Measurements from ENCODE around the gene SH3RF2. TPM values are rescaled to one million over a fixed set of nuclear protein-coding genes. Genes with fewer than 3 reads are reported as not detected.

The SH3RF2 gene
- total and polyA plus RNA-seq, 2 of the 13 experiments (the other 11 are each of a cell fraction or from before 2014, with no cell fraction given), result 2.6 to 3.7 TPM

DNA sequence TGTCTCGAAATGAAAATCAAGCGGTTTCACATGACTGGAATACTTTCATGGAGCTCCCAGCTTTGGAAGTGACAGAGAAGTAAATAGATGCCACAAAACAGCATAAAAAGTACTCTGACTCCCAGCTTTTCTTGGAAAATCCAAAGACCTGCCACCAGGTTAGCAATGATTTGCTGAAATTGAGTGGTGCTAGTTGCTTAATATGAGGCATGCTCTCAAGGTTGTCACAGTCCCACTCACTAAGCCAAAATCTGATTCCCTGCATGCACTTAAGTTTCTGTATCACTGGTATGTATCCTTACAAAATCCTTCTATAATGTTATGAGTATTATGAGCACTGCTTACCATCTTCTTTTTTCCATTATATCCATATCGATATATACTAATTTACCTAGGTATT lies 13.0 kb upstream of the SH3RF2 start (continued):
- no peak for TF ChIP-seq SOX13 (IDR thresholded peaks at IDR 0.05)
- TF ChIP-seq SOX13 (CRISPR knock-in tag; conservative IDR thresholded peaks at IDR 0.05 in 1 of 2, IDR thresholded peaks at IDR 0.05 in 1 of 2), result no peak
- TF ChIP-seq ZFP1 (CRISPR knock-in tag; IDR thresholded peaks at IDR 0.05), result no peak
- no peak for TF ChIP-seq HNRNPLL (IDR thresholded peaks at IDR 0.05; ENCODE audit: low read depth, low read length, poor library complexity, severe bottlenecking)
- TF ChIP-seq NR1H2 (CRISPR knock-in tag; IDR thresholded peaks at IDR 0.05; ENCODE audit: borderline replicate concordance, low read depth), result no peak
- TF ChIP-seq ZSCAN21 (CRISPR knock-in tag; IDR thresholded peaks at IDR 0.05; ENCODE audit: borderline replicate concordance), result no peak

DNA sequence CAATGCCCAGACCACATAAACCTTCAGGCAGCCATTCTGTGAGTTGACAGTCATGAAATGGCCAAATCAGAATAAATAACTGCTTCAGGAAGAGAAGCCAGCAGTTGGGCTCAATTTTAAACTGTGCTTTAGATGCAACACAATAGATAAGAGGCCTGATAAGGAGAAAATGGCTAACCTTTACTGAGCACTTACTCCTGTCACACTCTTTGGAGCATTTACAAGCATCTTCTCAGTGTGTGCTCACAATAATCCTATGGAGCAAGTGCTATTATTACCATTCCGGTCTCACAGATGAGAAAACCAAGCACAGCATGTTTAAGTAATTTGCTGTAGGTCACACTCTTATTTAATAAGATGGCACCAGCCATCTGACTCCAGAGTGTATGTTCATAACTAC lies 11.5 kb upstream of the SH3RF2 start:
- Histone ChIP-seq H3K9me3 (ENCODE audit: low read length) (no peaks in the 10 kb centered on the region), H3K36me3 (replicated peaks in 1 of 2; ENCODE audit: control insufficient read depth in 1 of 2, insufficient read depth in 2 of 2, low read length in 2 of 2) (no peaks in the 10 kb centered on the region), H3K4me2 (ENCODE audit: low read depth, low read length) (no peak overlapping the region), H3K4me1 (ENCODE audit: insufficient read depth, low read length) (no peaks in the 10 kb centered on the region), H3K4me3 (replicated peaks in 1 of 3; ENCODE audit: insufficient read depth in 1 of 3, low read depth in 2 of 3, low read length in 3 of 3) (no peak overlapping the region), H2AFZ (ENCODE audit: low read length) (no peak overlapping the region), H4K20me1 (ENCODE audit: insufficient read depth, low read length) (no peaks in the 10 kb centered on the region), H3K9ac (ENCODE audit: insufficient read depth, low read depth, low read length) (no peak overlapping the region), H3K79me2 (ENCODE audit: insufficient read depth, low read length) (no peaks in the 10 kb centered on the region), H3K27ac (ENCODE audit: extremely low read length, insufficient read depth, low read length) (no peak overlapping the region), H3K27me3 (ENCODE audit: control insufficient read depth in 1 of 2, insufficient read depth in 2 of 2, low read length in 2 of 2) (peaks cover 0 to under 1% of the 10 kb centered on the region in 2 experiments; a peak in 2 of 5 replicates)
- DNase-seq (ENCODE audit: low spot score), result no peak
- in situ Hi-C loops (cut with HindIII; ENCODE audit: extremely low pct_ligation_motif_present, low pct_unique_long_range_greater_than_20kb) (no loop called here), intact Hi-C loops (cut with micrococcal nuclease; ENCODE audit: unreplicated experiment) (no loop called here)
- TF ChIP-seq ZNF263 (CRISPR knock-in tag; IDR thresholded peaks at IDR 0.05), result no peak
- no peak for FAIRE-seq
- 63% methylated on average over 1 of the region's 1 CpG for WGBS (ENCODE audit: low lambda C conversion rate)
- ATAC-seq, result no peak
- ChIA-PET CTCF (ENCODE audit: low intra/inter-chr PET ratio, low total read pairs) (no interaction called here), POLR2A (no interaction called here)
- BruUV-seq (replicated peaks), result no TSS peak

DNA sequence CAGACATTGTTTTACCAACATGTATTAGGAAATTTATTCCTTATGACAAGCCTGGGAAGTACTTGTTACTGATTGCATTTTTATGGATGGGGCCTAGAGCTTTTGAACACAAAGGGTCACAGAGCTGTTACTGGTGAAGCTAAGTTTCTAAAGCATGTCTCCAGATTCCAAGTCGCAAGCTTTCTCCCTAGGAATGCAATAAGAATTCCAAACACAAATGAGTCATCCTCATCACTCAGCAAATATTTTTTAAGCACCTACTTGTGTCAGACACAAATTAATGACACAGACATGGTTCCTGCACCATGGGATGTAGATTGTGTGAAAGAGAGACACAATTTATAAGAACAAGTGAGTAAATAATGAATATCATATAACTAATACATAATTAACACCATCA lies 11.0 kb upstream of the SH3RF2 start:
- Histone ChIP-seq H3K4me2 (ENCODE audit: low read depth, low read length) (no peak overlapping the region), H3K9me3 (ENCODE audit: low read length) (no peaks in the 10 kb centered on the region), H3K79me2 (ENCODE audit: insufficient read depth, low read length) (no peaks in the 10 kb centered on the region), H3K4me1 (ENCODE audit: insufficient read depth, low read length) (no peaks in the 10 kb centered on the region), H3K27me3 (ENCODE audit: control insufficient read depth in 1 of 2, insufficient read depth in 2 of 2, low read length in 2 of 2) (no peaks in the 10 kb centered on the region), H4K20me1 (ENCODE audit: insufficient read depth, low read length) (no peaks in the 10 kb centered on the region), H3K36me3 (replicated peaks in 1 of 2; ENCODE audit: control insufficient read depth in 1 of 2, insufficient read depth in 2 of 2, low read length in 2 of 2) (no peaks in the 10 kb centered on the region), H3K4me3 (replicated peaks in 1 of 3; ENCODE audit: insufficient read depth in 1 of 3, low read depth in 2 of 3, low read length in 3 of 3) (no peak overlapping the region), H3K9ac (ENCODE audit: insufficient read depth, low read depth, low read length) (no peak overlapping the region), H2AFZ (ENCODE audit: low read length) (no peak overlapping the region), H3K27ac (ENCODE audit: extremely low read length, insufficient read depth, low read length) (no peak overlapping the region)
- WGBS (ENCODE audit: low lambda C conversion rate), result 0% methylated on average over 1 of the region's 1 CpG
- intact Hi-C loops (cut with micrococcal nuclease; ENCODE audit: unreplicated experiment), result no loop called here
- ChIA-PET CTCF (ENCODE audit: low intra/inter-chr PET ratio, low total read pairs) (no interaction called here), POLR2A (no interaction called here)
- DNase-seq (ENCODE audit: low spot score) (no peak), FAIRE-seq (no peak), ATAC-seq (no peak)
- no peak for TF ChIP-seq CREM (IDR thresholded peaks at IDR 0.05)
- no peak for TF ChIP-seq CREM (CRISPR knock-in tag; IDR thresholded peaks at IDR 0.05)
- TF ChIP-seq SP1 (IDR thresholded peaks at IDR 0.05), result no peak
- no peak for TF ChIP-seq SP1 (CRISPR knock-in tag; IDR thresholded peaks at IDR 0.05)
- no peak for TF ChIP-seq ELF4 (CRISPR knock-in tag; IDR thresholded peaks at IDR 0.05; ENCODE audit: borderline replicate concordance)
- TF ChIP-seq PAX8 (CRISPR knock-in tag; IDR thresholded peaks at IDR 0.05; ENCODE audit: borderline replicate concordance), result no peak
- no peak for TF ChIP-seq EHMT2 (IDR thresholded peaks at IDR 0.05; ENCODE audit: borderline replicate concordance, low read depth, low read length)
- no peak for TF ChIP-seq CHCHD3 (CRISPR knock-in tag; IDR thresholded peaks at IDR 0.05)
- TF ChIP-seq HMGA1 (CRISPR knock-in tag; conservative IDR thresholded peaks at IDR 0.05), result no peak
- in situ Hi-C loops (cut with HindIII; ENCODE audit: extremely low pct_ligation_motif_present, low pct_unique_long_range_greater_than_20kb), result no loop called here
- no TSS peak for BruUV-seq (replicated peaks)
